Heart left ventricle (tissue), 16 donors: ENCODE results near the gene PPP1R12B. TPM values are rescaled to one million over a fixed set of nuclear protein-coding genes. Genes with fewer than 3 reads are reported as not detected.
"Not testable (repeated sequence)": the region's sequence is repeated elsewhere in the genome, so short reads cannot be mapped to it uniquely, and the experiment has no call there.

ENCODE experiments used
- ATAC-seq, 4 donors: fragments of 200-7000 bp; cut with Tn5 transposase; one replicate each; pipeline ENCODE4 v1.9.1; 2020 to 2022; ENCODE audit warnings: moderate library complexity in 4 of 4, mild to moderate bottlenecking in 3 of 4, moderate number of reproducible peaks in 1 of 4
- DNase-seq, 5 donors: peaks; one replicate each; pipeline ENCODE4 v3.0.0-alpha.2; 2020
- H3K27ac ChIP-seq, 12 donors: fragments of 200-600 bp; sonication (generic) in 4 of 12; one replicate each; pipeline versions ENCODE4 v1.5.0 to v1.8.0; 2016 to 2022; ENCODE audit warnings: mild to moderate bottlenecking in 2 of 12
- H3K27me3 ChIP-seq, 9 donors: fragments of 200-600 bp; sonication (generic) in 2 of 9; one replicate each; pipeline versions ENCODE4 v1.5.1 to v1.8.0; 2016 to 2022; ENCODE audit warnings: mild to moderate bottlenecking in 3 of 9
- H3K36me3 ChIP-seq, 9 donors: fragments of 200-600 bp; sonication (generic) in 2 of 9; one replicate each; pipeline versions ENCODE4 v1.5.0 to v1.8.0; 2018 to 2022; ENCODE audit warnings: mild to moderate bottlenecking in 2 of 9
- H3K4me1 ChIP-seq, 12 donors: fragments of 200-600 bp; sonication (generic) in 4 of 12; one replicate each; pipeline versions ENCODE4 v1.5.0 to v1.8.0; 2016 to 2022; ENCODE audit warnings: mild to moderate bottlenecking in 3 of 12
- H3K4me3 ChIP-seq, 12 donors: fragments of 200-600 bp; sonication (generic) in 4 of 12; one replicate each; pipeline versions ENCODE4 v1.5.0 to v1.8.0; 2017 to 2022; ENCODE audit warnings: mild to moderate bottlenecking in 9 of 12, moderate library complexity in 4 of 12
- H3K9me3 ChIP-seq, 12 donors: fragments of 200-600 bp; sonication (generic) in 4 of 12; one replicate each; pipeline versions ENCODE4 v1.5.0 to v1.8.0; 2016 to 2022; ENCODE audit warnings: mild to moderate bottlenecking in 1 of 12
- CTCF ChIP-seq, 12 donors: fragments of 200-600 bp; sonication (generic) in 4 of 12; IDR thresholded peaks; one replicate each; pipeline versions ENCODE4 v1.5.0 to v1.8.0; 2018 to 2022; ENCODE audit warnings: antibody characterized with exemption in 12 of 12, mild to moderate bottlenecking in 5 of 12
- POLR2A ChIP-seq, 2 donors: fragments of 450-650 bp; IDR thresholded peaks; one replicate each; pipeline ENCODE4 v1.6.1; 2017; ENCODE audit warnings: antibody characterized with exemption in 2 of 2, mild to moderate bottlenecking in 2 of 2, moderate library complexity in 2 of 2
- WGBS, 4 donors: extraction: QIAGEN DNeasy Blood & Tissue Kit in 2 of 4; methylation state at CpG; one replicate each; pipeline versions ENCODE4 v1.1.5 to v1.1.7; 2013 to 2018; 5-methylcytosine and 5-hydroxymethylcytosine counted together
- intact Hi-C, 10 donors: fragments of 100-400 bp; cut with DNase I; formaldehyde crosslinking; loops; one replicate each; pipeline versions ENCODE4 v1.11.1 to v1.14.2; 2022
- polyA plus RNA-seq, 2 donors: library from polyadenylated mRNA; stranded (reverse); fragments of 200-250 nt; gene quantifications; one replicate each; pipeline ENCODE4 v1.2.3, GENCODE V29; 2013
- total RNA-seq, 9 donors: library from RNA; depleted of rRNA in 2 of 9; stranded (reverse); fragments of >200 nt in 2 of 9; fragmentation: NEBNext Ultra II Directional in 3 of 9; extraction: Animal tissue kit (Norgen Biotek cat#: 25700) in 3 of 9; gene quantifications; one replicate each; pipeline versions ENCODE4 v1.1.0 to v1.2.4, GENCODE V29; 2016 to 2023
- donor health status: ischemic (EF 13 %, LVEDD 7.1; RV severe dilation, severe dysfunction).
- donor health status: healthy with polysubstance abuse.
- donor health status: DM: no; HTN: yes; CAD: no.
- donor health status: DM: no; HTN: no; CAD: no.
- donor health status: ischemic (EF 25% LVEDD 6.9; RV normal size, moderate dysfunction).
- donor health status: ischemic (EF 25% LVEDD 5.7; RV mildly dilated, moderate dysfunction).
- donor health status: healthy.
- donor health status: DM: yes; HTN: yes; CAD: no.
- donor health status: ischemic (EF 35%, LVEDD 5.7; RV mildly dilated, moderate dysfunction).
- donor health status: nonischemic (EF 11% LVEDD 7.7; RV severe dilation, severe dysfunction).
- donor health status: DM: yes; HTN: yes; CAD: no.
- donor health status: PGD.
- donor health status: ischemic (EF 29% LVEDD 5.4; RV normal size, mild dysfunction).
- donor health status: nonischemic (EF 23%, LVEDD 6.1; RV moderate dilation, normal function).

The PPP1R12B gene
- total and polyA plus RNA-seq, 11 donors = 49.9 to 972 (median 559) TPM

- peaks cover 0 to 32% (median 9%) of the 10 kb centered on the region in 12 donors for H3K4me1 ChIP-seq
- intact Hi-C loops = no loop called here
- no peak for DNase-seq
Observed at GRCh38 chr1:202367271-202367670, 18.8 kb downstream of the PPP1R12B start.

DNA sequence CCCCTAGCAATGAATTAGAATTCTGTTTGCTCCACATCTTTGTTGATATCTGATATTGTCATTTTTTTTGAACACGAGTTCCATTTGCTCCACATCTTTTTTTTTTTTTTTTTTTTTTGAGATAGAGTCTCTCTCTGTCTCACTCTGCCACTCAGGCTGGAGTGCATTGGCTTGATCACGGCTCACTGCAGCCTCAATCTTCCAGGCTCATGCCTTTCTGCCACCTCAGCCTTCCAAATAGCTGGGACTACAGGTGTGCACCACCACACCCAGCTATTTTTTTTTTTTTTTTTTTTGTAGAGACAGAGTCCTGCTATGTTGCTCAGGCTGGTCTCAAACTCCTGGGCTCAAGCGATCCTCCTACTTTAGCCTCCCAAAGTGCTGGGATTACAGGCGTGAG, 22.4 kb downstream of the PPP1R12B start:
- intact Hi-C loops, H3K9me3 ChIP-seq, DNase-seq, H3K27me3 ChIP-seq, H3K36me3 ChIP-seq, H3K4me3 ChIP-seq, H3K27ac ChIP-seq, ATAC-seq: not testable (repeated sequence)
- 79 to 88% (median 85%) methylated on average over 4 of the region's 4 CpGs for WGBS, 4 donors
- peaks cover 0 to 14% (median 0%) of the 10 kb centered on the region in 12 donors for H3K4me1 ChIP-seq

More at GRCh38 chr1:202367271-202367670, 18.8 kb downstream of the PPP1R12B start:
- TF ChIP-seq POLR2A (IDR thresholded peaks at IDR 0.05) (no peak), CTCF (IDR thresholded peaks at IDR 0.05) (no peak)
- no peak overlapping the region for H3K4me3 ChIP-seq
- no peaks in the 10 kb centered on the region for H3K36me3 ChIP-seq
- no peak for ATAC-seq
- WGBS, 4 donors = 52 to 67% (median 60%) methylated on average over 1 of the region's 1 CpG
- no peaks in the 10 kb centered on the region for H3K9me3 ChIP-seq
- no peaks in the 10 kb centered on the region for H3K27me3 ChIP-seq
- H3K27ac ChIP-seq = no peak overlapping the region

DNA sequence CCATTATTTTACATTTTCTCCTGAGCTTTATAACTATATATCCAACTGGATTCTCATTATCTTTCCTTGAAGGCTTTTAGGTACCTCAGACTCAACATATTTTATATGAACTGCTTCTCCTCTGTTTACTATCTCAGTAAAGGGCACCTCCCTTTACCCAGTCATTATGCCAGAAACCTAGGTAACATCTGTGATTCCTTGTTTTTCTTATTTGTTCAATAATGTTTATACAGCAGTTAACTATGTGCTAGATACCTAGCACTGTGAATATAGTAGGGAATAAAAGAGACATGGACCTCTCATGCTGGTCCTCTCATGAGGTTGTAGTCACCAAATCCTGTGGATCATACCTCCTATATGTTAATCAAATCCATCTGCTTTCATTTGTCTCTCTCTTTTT, 25.6 kb downstream of the PPP1R12B start:
- H3K27ac ChIP-seq = no peak overlapping the region
- intact Hi-C loops = no loop called here

GRCh38 chr1:202375175-202375574, 26.7 kb downstream of the PPP1R12B start:
- H3K4me3 ChIP-seq, ATAC-seq, H3K9me3 ChIP-seq, H3K27me3 ChIP-seq, intact Hi-C loops, H3K27ac ChIP-seq, H3K36me3 ChIP-seq, DNase-seq: not testable (repeated sequence)
- WGBS, 4 donors = 83 to 91% (median 88%) methylated on average over 3 of the region's 3 CpGs
- peaks cover 0 to 12% (median 3%) of the 10 kb centered on the region in 12 donors for H3K4me1 ChIP-seq

More for the DNA sequence above, 25.6 kb downstream of the PPP1R12B start:
- Histone ChIP-seq H3K9me3 (no peaks in the 10 kb centered on the region), H3K4me1 (peaks cover 0 to 12% (median 2%) of the 10 kb centered on the region in 12 donors), H3K4me3 (no peak overlapping the region), H3K27me3 (no peaks in the 10 kb centered on the region), H3K36me3 (no peaks in the 10 kb centered on the region)
- no peak for DNase-seq
- TF ChIP-seq POLR2A (IDR thresholded peaks at IDR 0.05) = no peak
- TF ChIP-seq CTCF (IDR thresholded peaks at IDR 0.05) = no peak
- no peak for ATAC-seq

- Histone ChIP-seq H3K27me3 (no peaks in the 10 kb centered on the region), H3K36me3 (no peaks in the 10 kb centered on the region), H3K4me1 (peaks cover 0 to 18% (median 6%) of the 10 kb centered on the region in 12 donors), H3K9me3 (no peaks in the 10 kb centered on the region), H3K4me3 (no peak overlapping the region), H3K27ac (no peak overlapping the region)
- DNase-seq = no peak
- 35 to 53% (median 50%) methylated on average over 1 of the region's 1 CpG for WGBS, 4 donors
- intact Hi-C loops = no loop called here
- TF ChIP-seq POLR2A (IDR thresholded peaks at IDR 0.05) = no peak
- no peak for TF ChIP-seq CTCF (IDR thresholded peaks at IDR 0.05)
- ATAC-seq = no peak
Observed at GRCh38 chr1:202376247-202376646, 27.7 kb downstream of the PPP1R12B start.
